Adipocyte (in vitro differentiated cells): Measurements from ENCODE around the gene RAD54L2.
"Not testable (repeated sequence)": the region's sequence is repeated elsewhere in the genome, so short reads cannot be mapped to it uniquely, and the experiment has no call there.

Experiments used
- DNase-seq: peaks from one replicate; pipeline ENCODE4 v3.0.0-alpha.2; 2015; ENCODE audit warnings: low read depth
- H3K27me3 ChIP-seq: replicated peaks from 2 replicates; pipeline ENCODE4 v1.7.0; 2013; ENCODE audit warnings: mild to moderate bottlenecking, low read length, moderate library complexity; ENCODE audit not compliant: control insufficient read depth, insufficient read depth
- H3K36me3 ChIP-seq: 2 replicates; pipeline ENCODE4 v1.7.0; 2013; ENCODE audit warnings: low read length, mild to moderate bottlenecking, moderate library complexity; ENCODE audit not compliant: control insufficient read depth, insufficient read depth, severe bottlenecking
- H3K4me1 ChIP-seq: 2 replicates; pipeline ENCODE4 v1.7.0; 2013; ENCODE audit warnings: mild to moderate bottlenecking, low read length, moderate library complexity; ENCODE audit not compliant: control insufficient read depth, insufficient read depth
- H3K4me3 ChIP-seq: 2 replicates; pipeline ENCODE4 v1.7.0; 2013; ENCODE audit warnings: mild to moderate bottlenecking, low read length, moderate library complexity
- H3K9ac ChIP-seq: 2 replicates; pipeline ENCODE4 v1.7.0; 2013; ENCODE audit warnings: mild to moderate bottlenecking, low read length, moderate library complexity
- H3K9me3 ChIP-seq: 2 replicates; pipeline ENCODE4 v1.7.0; 2013; ENCODE audit warnings: mild to moderate bottlenecking, low read length, moderate library complexity; ENCODE audit not compliant: control insufficient read depth

RAD54L2 gene

DNA sequence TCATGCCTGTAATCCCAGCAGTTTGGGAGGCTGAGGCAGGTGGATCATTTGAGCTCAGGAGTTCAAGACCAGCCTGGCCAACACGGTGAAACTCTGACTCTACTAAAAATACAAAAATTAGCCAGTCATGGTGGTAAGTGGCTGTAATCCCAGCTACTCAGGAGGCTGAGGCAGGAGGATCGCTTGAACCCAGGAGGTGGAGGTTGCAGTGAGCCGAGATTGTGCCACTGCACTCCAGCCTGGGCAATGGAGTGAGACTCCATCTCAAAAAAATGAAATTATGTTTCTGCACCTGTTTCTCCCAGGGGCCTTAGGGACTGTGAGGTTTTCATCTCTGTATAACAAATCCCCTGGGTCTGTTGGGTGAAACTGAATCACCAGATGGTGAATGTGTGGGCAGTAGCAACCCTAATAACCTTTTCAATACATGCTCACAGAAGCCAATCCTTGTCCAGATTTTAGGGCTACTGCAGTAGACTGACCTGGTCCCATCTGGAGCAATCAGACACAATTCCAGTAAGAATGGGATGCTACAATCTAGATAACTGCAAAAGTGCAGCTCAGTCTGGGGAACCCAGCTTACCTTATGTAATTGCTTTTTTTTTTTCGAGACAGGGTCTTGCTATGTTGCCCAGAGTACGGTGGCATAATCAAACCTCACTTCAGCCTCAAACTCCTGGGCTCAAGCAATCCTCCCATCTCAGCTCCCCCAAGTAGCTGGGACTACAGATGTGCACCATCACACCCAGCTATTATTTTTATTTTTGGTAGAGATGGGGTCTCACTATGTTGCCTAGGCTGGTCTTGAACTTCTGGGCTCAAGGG is 17.4 kb upstream of the RAD54L2 start:
- H3K4me3 ChIP-seq, H3K9ac ChIP-seq, H3K36me3 ChIP-seq, H3K27me3 ChIP-seq, H3K4me1 ChIP-seq, DNase-seq, H3K9me3 ChIP-seq: not testable (repeated sequence)

DNA sequence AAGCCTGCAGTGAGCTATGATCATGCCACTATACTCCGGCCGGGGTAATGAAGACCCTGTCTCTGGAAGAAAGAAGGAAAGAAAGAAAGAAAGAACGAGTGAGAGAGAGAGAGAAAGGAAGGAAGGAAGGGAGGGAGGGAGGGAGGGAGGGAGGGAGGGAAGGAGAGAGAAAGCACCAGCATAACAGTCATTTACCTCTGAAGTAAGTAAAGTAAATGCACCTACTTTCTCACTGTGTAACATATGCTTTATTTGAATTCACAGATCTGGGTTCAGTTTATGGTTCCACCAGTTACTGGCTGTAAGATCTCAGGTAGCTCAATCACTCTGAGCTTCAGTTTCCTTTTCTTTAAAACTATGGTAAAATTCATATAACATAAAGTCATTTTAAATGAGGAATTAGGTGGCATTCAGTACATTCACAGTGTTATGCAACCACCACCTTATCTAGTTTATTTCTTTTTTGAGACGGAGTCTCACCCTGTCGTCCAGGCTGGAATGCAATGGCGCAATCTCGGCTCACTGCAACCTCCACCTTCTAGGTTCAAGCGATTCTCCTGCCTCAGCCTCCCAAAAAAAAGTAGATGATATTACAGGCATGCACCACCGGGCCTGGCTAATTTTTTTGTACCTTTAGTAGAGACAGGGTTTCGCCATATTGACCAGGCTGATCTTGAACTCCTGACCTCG is 16.1 kb upstream of the RAD54L2 start:
- H3K9me3 ChIP-seq = no peaks in the 10 kb centered on the region
- H3K4me1 ChIP-seq = no peaks in the 10 kb centered on the region
- no peaks in the 10 kb centered on the region for H3K36me3 ChIP-seq
- H3K4me3 ChIP-seq = no peak overlapping the region
- no peak overlapping the region for H3K9ac ChIP-seq
- DNase-seq = no peak
- H3K27me3 ChIP-seq = peaks cover 5% of the 10 kb centered on the region

DNA sequence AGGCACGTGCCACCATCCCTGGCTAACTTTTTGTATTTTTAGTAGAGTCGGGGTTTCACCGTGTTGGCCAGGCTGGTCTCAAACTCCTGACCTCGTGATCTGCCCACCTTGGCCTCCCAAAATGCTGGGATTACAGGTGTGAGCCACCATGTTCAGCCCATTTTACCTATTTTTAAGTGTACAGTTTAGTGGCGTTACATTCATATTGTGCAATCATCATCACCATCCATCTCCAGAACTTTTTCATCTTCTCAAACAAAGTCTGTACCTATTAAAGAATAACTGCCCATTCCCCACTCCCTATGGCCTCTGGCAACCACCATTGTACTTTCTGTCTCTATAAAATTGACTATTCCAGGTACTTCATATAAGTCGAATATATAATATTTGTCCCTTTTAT is 13.6 kb upstream of the RAD54L2 start:
- not testable (repeated sequence) for H3K4me1 ChIP-seq, DNase-seq, H3K9me3 ChIP-seq, H3K4me3 ChIP-seq, H3K27me3 ChIP-seq, H3K9ac ChIP-seq, H3K36me3 ChIP-seq

GRCh38 chr3:51530485-51530884 is 8.0 kb upstream of the RAD54L2 start:
- Histone ChIP-seq H3K4me1 (peaks cover under 1% of the 10 kb centered on the region), H3K9me3 (no peaks in the 10 kb centered on the region), H3K36me3 (no peaks in the 10 kb centered on the region), H3K27me3 (peaks cover 13% of the 10 kb centered on the region), H3K9ac (no peak overlapping the region), H3K4me3 (no peak overlapping the region)
- DNase-seq = no peak

- Histone ChIP-seq H3K9ac (no peak overlapping the region), H3K4me1 (peaks cover 16% of the 10 kb centered on the region), H3K9me3 (no peaks in the 10 kb centered on the region), H3K36me3 (no peaks in the 10 kb centered on the region), H3K27me3 (peaks cover 7% of the 10 kb centered on the region), H3K4me3 (no peak overlapping the region)
- no peak for DNase-seq
Measured at GRCh38 chr3:51535146-51536019, 3.1 kb upstream of the RAD54L2 start.

DNA sequence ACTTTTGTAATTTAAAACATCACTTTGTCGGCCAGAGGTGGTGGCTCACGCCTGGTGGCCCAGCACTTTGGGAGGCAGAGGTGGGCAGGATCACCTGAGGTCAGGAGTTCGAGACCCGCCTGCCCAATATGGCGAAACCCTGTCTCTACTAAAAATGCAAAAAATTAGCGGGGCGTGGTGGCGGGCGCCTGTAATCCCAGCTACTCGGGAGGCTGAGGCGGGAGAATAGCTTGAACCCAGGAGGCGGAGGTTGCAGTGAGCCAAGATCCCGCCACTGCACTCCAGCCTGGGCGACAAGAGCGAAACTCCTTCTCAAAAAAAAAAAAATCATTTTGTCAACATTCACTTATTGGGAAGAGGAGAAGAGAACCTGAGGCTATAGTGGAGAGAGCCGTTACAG is 888 bp upstream of the RAD54L2 start:
- Histone ChIP-seq H3K4me1 (peaks cover 26% of the 10 kb centered on the region), H3K4me3 (peak overlapping the region; percentile 95), H3K9ac (peak overlapping the region; percentile 93)
- not testable (repeated sequence) for H3K27me3 ChIP-seq, DNase-seq, H3K9me3 ChIP-seq, H3K36me3 ChIP-seq

DNA sequence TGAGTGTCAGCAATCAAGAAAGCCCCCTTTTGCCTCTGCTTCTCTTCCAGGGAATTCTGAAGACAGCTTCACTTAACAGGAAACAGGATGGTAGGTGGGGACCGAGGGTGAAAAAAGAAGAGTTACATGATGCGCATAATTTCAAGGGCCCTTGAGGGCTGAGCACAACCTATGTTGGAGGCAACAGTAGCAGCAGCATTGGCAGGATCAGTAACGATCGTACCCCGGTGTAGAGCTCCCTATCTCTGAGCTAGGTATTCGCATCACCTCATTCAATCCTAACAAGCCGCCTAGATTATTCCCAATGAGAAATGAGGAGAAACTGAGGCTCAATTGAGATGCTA is 432 bp upstream of the RAD54L2 start:
- Histone ChIP-seq H3K9ac (peak overlapping the region; percentile 93), H3K36me3 (no peaks in the 10 kb centered on the region), H3K9me3 (no peaks in the 10 kb centered on the region), H3K4me3 (peak overlapping the region; percentile 95), H3K27me3 (peaks cover under 1% of the 10 kb centered on the region), H3K4me1 (peaks cover 26% of the 10 kb centered on the region)
- DNase-seq = no peak

DNA sequence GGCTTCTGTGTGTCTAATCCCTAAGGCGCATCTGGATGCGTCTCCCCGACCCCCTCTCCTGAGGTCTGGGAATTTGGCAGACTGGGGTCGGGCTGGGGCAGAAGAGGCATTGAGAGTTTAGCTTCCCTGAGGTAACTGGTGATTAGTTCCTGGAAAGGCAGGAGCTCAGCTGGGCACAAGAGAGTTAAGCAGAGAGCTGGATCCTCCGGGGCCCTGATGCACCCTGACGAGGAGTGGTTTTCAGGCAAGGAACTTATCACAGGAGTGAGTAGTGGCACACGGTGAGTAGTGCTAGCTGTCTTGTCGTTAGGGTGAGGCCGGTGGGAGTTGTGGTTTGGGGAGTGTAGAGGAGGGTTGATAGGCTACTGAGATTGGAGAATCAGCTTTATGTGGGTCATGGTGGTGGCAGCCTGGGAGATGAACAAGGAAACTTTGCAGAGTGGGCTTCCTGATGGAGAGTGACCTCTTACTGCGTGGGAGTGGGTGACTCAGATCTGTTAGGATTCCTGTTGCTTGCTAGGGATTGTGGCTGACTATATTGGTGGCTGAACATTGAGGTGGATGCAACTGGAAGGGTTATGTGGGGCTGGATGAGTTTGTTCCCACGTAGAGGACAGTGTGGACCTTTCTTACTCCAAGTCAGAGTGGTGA is 897 bp downstream of the RAD54L2 start:
- peak; percentile 72 for DNase-seq
- H3K36me3 ChIP-seq = peaks cover 3% of the 10 kb centered on the region
- peaks cover 30% of the 10 kb centered on the region for H3K4me1 ChIP-seq
- H3K27me3 ChIP-seq = no peaks in the 10 kb centered on the region
- peak overlapping the region; percentile 95 for H3K4me3 ChIP-seq
- no peaks in the 10 kb centered on the region for H3K9me3 ChIP-seq
- peak overlapping the region; percentile 93 for H3K9ac ChIP-seq

GRCh38 chr3:51542596-51542995 is 4.1 kb downstream of the RAD54L2 start:
- peaks cover 28% of the 10 kb centered on the region for H3K4me1 ChIP-seq
- H3K36me3 ChIP-seq, H3K27me3 ChIP-seq, H3K4me3 ChIP-seq, H3K9me3 ChIP-seq, DNase-seq, H3K9ac ChIP-seq: not testable (repeated sequence)

DNA sequence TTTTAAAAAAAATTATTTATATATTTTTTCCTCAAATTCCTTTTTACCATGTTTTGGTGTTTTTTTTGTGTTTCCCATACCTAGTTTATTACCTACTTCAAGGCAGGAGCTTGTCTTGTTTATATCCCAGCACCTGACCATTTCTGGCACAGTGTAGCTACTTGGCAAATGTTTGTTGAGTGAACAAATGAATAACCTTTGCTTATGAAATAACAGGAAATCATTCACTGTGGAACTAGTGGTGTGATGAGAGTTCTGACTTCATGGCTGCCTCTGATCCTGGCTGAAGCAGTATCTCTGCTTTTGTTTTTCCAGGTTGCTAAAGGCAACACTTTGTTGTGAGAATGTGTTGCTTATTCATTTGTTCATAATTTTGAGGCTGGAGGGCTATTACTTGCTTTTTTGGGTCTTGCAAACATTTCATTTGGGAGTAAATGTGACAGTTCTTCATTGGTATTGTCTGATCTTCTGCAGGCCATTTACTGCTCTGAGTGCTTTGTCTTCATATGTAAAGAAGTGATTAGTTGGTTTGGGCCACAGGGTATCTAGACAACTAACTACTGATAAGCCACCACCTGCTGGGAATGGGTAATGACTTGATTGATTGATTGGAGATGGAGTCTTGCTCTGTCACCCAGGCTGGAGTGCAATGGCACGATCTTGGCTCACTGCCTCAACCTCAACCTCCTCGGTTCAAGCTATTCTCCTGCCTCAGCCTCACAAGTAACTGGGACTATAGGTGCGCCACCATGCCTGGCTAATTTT is 5.7 kb downstream of the RAD54L2 start:
- H3K36me3 ChIP-seq = peaks cover 4% of the 10 kb centered on the region
- no peak overlapping the region for H3K9ac ChIP-seq
- H3K4me3 ChIP-seq = no peak overlapping the region
- H3K9me3 ChIP-seq = no peaks in the 10 kb centered on the region
- DNase-seq = no peak
- peaks cover 21% of the 10 kb centered on the region for H3K4me1 ChIP-seq
- H3K27me3 ChIP-seq = no peaks in the 10 kb centered on the region
